ENCODE measurements around the gene PCBP3.

Gene PCBP3

GRCh38 chr21:45794027-45794426 is 150.5 kb downstream of the PCBP3 start:
- H3K4me3 ChIP-seq (ENCODE audit: insufficient read depth, low read length, poor library complexity, severe bottlenecking): no peak overlapping the region
- H3K4me2 ChIP-seq (ENCODE audit: low read depth, low read length, poor library complexity, severe bottlenecking): no peak overlapping the region
- H4K20me1 ChIP-seq (ENCODE audit: low read depth, low read length): no peaks in the 10 kb centered on the region
- TF ChIP-seq CTCF (IDR thresholded peaks at IDR 0.05; ENCODE audit: insufficient read depth, low read length, poor library complexity, severe bottlenecking): no peak
- TF ChIP-seq EZH2phosphoT487 (conservative IDR thresholded peaks at IDR 0.05; ENCODE audit: low read length): no peak
- no peaks in the 10 kb centered on the region for H3K36me3 ChIP-seq (ENCODE audit: low read length)
- no peaks in the 10 kb centered on the region for H3F3A ChIP-seq (ENCODE audit: insufficient read depth)
- no peaks in the 10 kb centered on the region for H3K79me2 ChIP-seq (ENCODE audit: insufficient read depth, low read length)
- no peaks in the 10 kb centered on the region for H3K27me3 ChIP-seq (ENCODE audit: low read length)
- H3K9me2 ChIP-seq (replicated peaks; ENCODE audit: insufficient read depth, low read length): no peaks in the 10 kb centered on the region
- H3K9ac ChIP-seq (ENCODE audit: low read length): no peak overlapping the region
- H3K9me3 ChIP-seq (ENCODE audit: insufficient read depth, low read length): no peaks in the 10 kb centered on the region
- H2AFZ ChIP-seq (ENCODE audit: low read depth, low read length, severe bottlenecking): no peak overlapping the region
- H3K27ac ChIP-seq (ENCODE audit: low read depth, low read length): no peak overlapping the region

- Histone ChIP-seq H3K4me2 (ENCODE audit: low read depth, low read length, poor library complexity, severe bottlenecking) (no peak overlapping the region), H3K79me2 (ENCODE audit: insufficient read depth, low read length) (no peaks in the 10 kb centered on the region), H3K27me3 (ENCODE audit: low read length) (no peaks in the 10 kb centered on the region), H4K20me1 (ENCODE audit: low read depth, low read length) (no peaks in the 10 kb centered on the region), H3K4me3 (ENCODE audit: insufficient read depth, low read length, poor library complexity, severe bottlenecking) (no peak overlapping the region), H3K36me3 (ENCODE audit: low read length) (no peaks in the 10 kb centered on the region), H2AFZ (ENCODE audit: low read depth, low read length, severe bottlenecking) (no peak overlapping the region), H3K9ac (ENCODE audit: low read length) (no peak overlapping the region), H3K9me3 (ENCODE audit: insufficient read depth, low read length) (no peaks in the 10 kb centered on the region), H3K27ac (ENCODE audit: low read depth, low read length) (no peak overlapping the region), H3F3A (ENCODE audit: insufficient read depth) (no peaks in the 10 kb centered on the region), H3K9me2 (replicated peaks; ENCODE audit: insufficient read depth, low read length) (no peaks in the 10 kb centered on the region)
- no peak for TF ChIP-seq EZH2phosphoT487 (conservative IDR thresholded peaks at IDR 0.05; ENCODE audit: low read length)
- no peak for TF ChIP-seq CTCF (IDR thresholded peaks at IDR 0.05; ENCODE audit: insufficient read depth, low read length, poor library complexity, severe bottlenecking)
Observed at GRCh38 chr21:45796003-45796402, 152.5 kb downstream of the PCBP3 start.

- Histone ChIP-seq H3K4me2 (ENCODE audit: low read depth, low read length, poor library complexity, severe bottlenecking) (no peak overlapping the region), H3K27me3 (ENCODE audit: low read length) (no peaks in the 10 kb centered on the region), H3K9ac (ENCODE audit: low read length) (no peak overlapping the region), H4K20me1 (ENCODE audit: low read depth, low read length) (no peaks in the 10 kb centered on the region), H3K79me2 (ENCODE audit: insufficient read depth, low read length) (no peaks in the 10 kb centered on the region), H3K4me3 (ENCODE audit: insufficient read depth, low read length, poor library complexity, severe bottlenecking) (no peak overlapping the region), H3K27ac (ENCODE audit: low read depth, low read length) (no peak overlapping the region), H3K9me3 (ENCODE audit: insufficient read depth, low read length) (no peaks in the 10 kb centered on the region), H3F3A (ENCODE audit: insufficient read depth) (no peaks in the 10 kb centered on the region), H3K36me3 (ENCODE audit: low read length) (no peaks in the 10 kb centered on the region), H2AFZ (ENCODE audit: low read depth, low read length, severe bottlenecking) (no peak overlapping the region), H3K9me2 (replicated peaks; ENCODE audit: insufficient read depth, low read length) (no peaks in the 10 kb centered on the region)
- TF ChIP-seq CTCF (IDR thresholded peaks at IDR 0.05; ENCODE audit: insufficient read depth, low read length, poor library complexity, severe bottlenecking) (no peak), EZH2phosphoT487 (conservative IDR thresholded peaks at IDR 0.05; ENCODE audit: low read length) (no peak)
Observed at GRCh38 chr21:45797338-45797737, 153.8 kb downstream of the PCBP3 start.

Data from SU-DHL-6 (cell line).